Parathyroid adenoma (tissue), 2 donors: ENCODE results near the gene RRP8.

Experiments used
- H2AFZ ChIP-seq: fragments of 300-600 bp; sonication (generic); one replicate; pipeline ENCODE4 v1.7.0; 2017; ENCODE audit warnings: antibody characterized with exemption, mild to moderate bottlenecking
- H3K27ac ChIP-seq: fragments of 300-600 bp; sonication (generic); one replicate; pipeline ENCODE4 v1.7.0; 2017
- H3K27me3 ChIP-seq: fragments of 300-600 bp; sonication (generic); one replicate; pipeline ENCODE4 v1.7.0; 2017; ENCODE audit warnings: low read length; ENCODE audit not compliant: control insufficient read depth, insufficient read depth
- H3K36me3 ChIP-seq: fragments of 300-600 bp; sonication (generic); one replicate; pipeline ENCODE4 v1.7.0; 2017; ENCODE audit warnings: low read length; ENCODE audit not compliant: control insufficient read depth, insufficient read depth
- H3K4me1 ChIP-seq: fragments of 300-600 bp; sonication (generic); one replicate; pipeline ENCODE4 v1.7.0; 2017; ENCODE audit warnings: control low read depth
- H3K4me2 ChIP-seq: fragments of 300-600 bp; sonication (generic); one replicate; pipeline ENCODE4 v1.7.0; 2017; ENCODE audit warnings: low read length
- H3K4me3 ChIP-seq: fragments of 300-600 bp; sonication (generic); one replicate; pipeline ENCODE4 v1.7.0; 2017; ENCODE audit warnings: low read depth, low read length
- H3K79me2 ChIP-seq: fragments of 300-600 bp; sonication (generic); one replicate; pipeline ENCODE4 v1.7.0; 2017; ENCODE audit warnings: control low read depth
- H3K9ac ChIP-seq: fragments of 300-600 bp; sonication (generic); one replicate; pipeline ENCODE4 v1.7.0; 2017; ENCODE audit warnings: mild to moderate bottlenecking
- H3K9me3 ChIP-seq: fragments of 300-600 bp; sonication (generic); one replicate; pipeline ENCODE4 v1.7.0; 2017; ENCODE audit warnings: low read length; ENCODE audit not compliant: control insufficient read depth
- TF ChIP-seq, protein P1 (sequence below): fragments of 300-600 bp; sonication (generic); IDR thresholded peaks from one replicate; pipeline ENCODE4 v1.7.0; 2017; ENCODE audit warnings: antibody characterized with exemption, mild to moderate bottlenecking
- donor health status: primary hyperparathyroidism.

The RRP8 gene

GRCh38 chr11:6615046-6615445 is 11.6 kb upstream of the RRP8 start:
- Histone ChIP-seq H3K9me3 (no peaks in the 10 kb centered on the region), H3K27me3 (no peaks in the 10 kb centered on the region), H2AFZ (no peak overlapping the region), H3K36me3 (no peaks in the 10 kb centered on the region), H3K4me3 (no peak overlapping the region), H3K4me1 (peaks cover 7% of the 10 kb centered on the region), H3K4me2 (no peak overlapping the region), H3K27ac (no peak overlapping the region), H3K79me2 (no peaks in the 10 kb centered on the region), H3K9ac (no peak overlapping the region)
- TF ChIP-seq, protein P1, sequence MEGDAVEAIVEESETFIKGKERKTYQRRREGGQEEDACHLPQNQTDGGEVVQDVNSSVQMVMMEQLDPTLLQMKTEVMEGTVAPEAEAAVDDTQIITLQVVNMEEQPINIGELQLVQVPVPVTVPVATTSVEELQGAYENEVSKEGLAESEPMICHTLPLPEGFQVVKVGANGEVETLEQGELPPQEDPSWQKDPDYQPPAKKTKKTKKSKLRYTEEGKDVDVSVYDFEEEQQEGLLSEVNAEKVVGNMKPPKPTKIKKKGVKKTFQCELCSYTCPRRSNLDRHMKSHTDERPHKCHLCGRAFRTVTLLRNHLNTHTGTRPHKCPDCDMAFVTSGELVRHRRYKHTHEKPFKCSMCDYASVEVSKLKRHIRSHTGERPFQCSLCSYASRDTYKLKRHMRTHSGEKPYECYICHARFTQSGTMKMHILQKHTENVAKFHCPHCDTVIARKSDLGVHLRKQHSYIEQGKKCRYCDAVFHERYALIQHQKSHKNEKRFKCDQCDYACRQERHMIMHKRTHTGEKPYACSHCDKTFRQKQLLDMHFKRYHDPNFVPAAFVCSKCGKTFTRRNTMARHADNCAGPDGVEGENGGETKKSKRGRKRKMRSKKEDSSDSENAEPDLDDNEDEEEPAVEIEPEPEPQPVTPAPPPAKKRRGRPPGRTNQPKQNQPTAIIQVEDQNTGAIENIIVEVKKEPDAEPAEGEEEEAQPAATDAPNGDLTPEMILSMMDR = no peak

GRCh38 chr11:6614446-6614845 is 11.0 kb upstream of the RRP8 start:
- Histone ChIP-seq H3K36me3 (no peaks in the 10 kb centered on the region), H3K27ac (no peak overlapping the region), H3K9me3 (no peaks in the 10 kb centered on the region), H3K4me1 (peaks cover 7% of the 10 kb centered on the region), H2AFZ (no peak overlapping the region), H3K79me2 (no peaks in the 10 kb centered on the region), H3K9ac (no peak overlapping the region), H3K27me3 (no peaks in the 10 kb centered on the region), H3K4me2 (no peak overlapping the region), H3K4me3 (no peak overlapping the region)
- TF ChIP-seq, protein P1 = no peak

DNA sequence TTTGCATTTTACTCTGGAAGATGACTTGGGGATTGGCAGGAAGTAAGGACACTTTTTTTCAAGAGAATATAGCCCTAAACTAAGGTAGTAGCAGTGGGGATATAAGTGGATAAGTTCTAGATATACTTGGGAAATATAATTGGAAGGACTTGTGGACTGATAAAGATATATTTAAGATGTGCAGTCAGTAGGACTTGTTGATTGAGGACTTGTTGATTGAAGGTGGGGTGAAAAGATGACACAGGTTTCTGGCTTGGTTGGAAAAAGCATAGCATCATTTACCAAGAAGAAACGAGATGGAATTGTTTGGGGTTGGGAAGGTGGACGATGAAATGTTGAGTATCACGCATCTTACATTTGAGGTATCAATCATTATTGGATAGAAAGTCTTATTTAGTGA is 10.1 kb upstream of the RRP8 start:
- Histone ChIP-seq H3K9ac (no peak overlapping the region), H3K4me2 (no peak overlapping the region), H3K4me1 (peaks cover 7% of the 10 kb centered on the region)

DNA sequence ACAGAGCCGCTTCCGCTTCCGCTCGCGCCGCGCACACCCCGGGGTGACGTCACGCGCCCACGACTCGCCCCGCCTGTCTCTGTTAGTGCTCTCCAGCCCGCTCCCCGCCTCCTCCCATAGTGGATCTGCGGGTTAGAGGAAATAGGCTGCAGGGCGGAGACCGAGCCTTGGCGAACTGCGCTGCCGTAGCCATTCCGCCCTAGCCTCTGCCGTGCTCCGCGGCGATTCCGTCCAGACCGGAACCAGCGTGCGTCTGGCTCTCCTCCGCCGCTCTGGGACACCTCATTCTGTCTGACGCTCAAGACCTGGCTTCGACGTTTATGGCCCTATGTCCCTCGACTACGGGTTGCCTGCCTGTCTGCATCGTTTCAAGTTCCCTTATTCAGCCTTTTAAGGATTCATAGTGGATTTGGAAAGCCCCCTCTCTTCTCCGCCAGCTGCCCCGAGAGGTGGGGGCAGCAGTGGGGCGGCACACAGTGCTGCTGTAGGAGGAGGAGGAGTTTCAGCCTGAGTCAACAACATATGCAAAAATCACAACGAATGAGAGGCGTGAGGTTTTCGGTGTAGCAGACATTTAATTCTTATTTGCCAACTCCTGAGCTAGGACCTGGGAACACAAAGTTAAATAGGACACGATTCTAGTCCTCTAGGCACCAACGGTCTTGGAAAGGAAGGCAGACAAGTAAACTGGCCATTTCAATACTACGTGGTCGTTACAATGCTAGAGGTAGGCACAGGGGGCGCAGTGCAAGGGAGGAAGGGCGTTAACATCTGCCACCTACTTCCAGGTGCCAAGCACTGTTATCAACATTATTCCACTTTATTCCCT is 9.0 kb upstream of the RRP8 start, which contains the start of gene TAF10:
TAF10 (minus strand) TSS at position 4 of the 829 bp plus-strand sequence. CDS start 27 bp downstream, outside the sequence.
- peaks cover 4% of the 10 kb centered on the region for H3K4me1 ChIP-seq
- H3K27me3 ChIP-seq = no peaks in the 10 kb centered on the region
- H3K36me3 ChIP-seq = no peaks in the 10 kb centered on the region
- H2AFZ ChIP-seq = peak within 1 kb of the TSS; percentile 91
- peak within 1 kb of the TSS; percentile 80 for H3K9ac ChIP-seq
- H3K4me2 ChIP-seq = peak within 1 kb of the TSS; percentile 73
- TF ChIP-seq, protein P1 = peak; percentile 11
- H3K9me3 ChIP-seq = no peaks in the 10 kb centered on the region
- peak within 1 kb of the TSS; percentile 99 for H3K27ac ChIP-seq
- peak within 1 kb of the TSS; percentile 70 for H3K4me3 ChIP-seq
- H3K79me2 ChIP-seq = peaks cover 2% of the 10 kb centered on the region

More for the DNA sequence above, 10.1 kb upstream of the RRP8 start:
- Histone ChIP-seq H2AFZ (no peak overlapping the region), H3K27me3 (no peaks in the 10 kb centered on the region), H3K79me2 (no peaks in the 10 kb centered on the region), H3K4me3 (no peak overlapping the region), H3K36me3 (no peaks in the 10 kb centered on the region), H3K9me3 (no peaks in the 10 kb centered on the region), H3K27ac (no peak overlapping the region)
- TF ChIP-seq, protein P1 = no peak

GRCh38 chr11:6611963-6612212 is 8.5 kb upstream of the RRP8 start:
- no peaks in the 10 kb centered on the region for H3K9me3 ChIP-seq
- H3K79me2 ChIP-seq = peaks cover 2% of the 10 kb centered on the region
- TF ChIP-seq, protein P1 = no peak
- H3K9ac ChIP-seq = no peak overlapping the region
- peak overlapping the region; percentile 56 for H2AFZ ChIP-seq
- H3K36me3 ChIP-seq = no peaks in the 10 kb centered on the region
- peak overlapping the region; percentile 73 for H3K4me2 ChIP-seq
- H3K27me3 ChIP-seq = no peaks in the 10 kb centered on the region
- peaks cover 4% of the 10 kb centered on the region for H3K4me1 ChIP-seq
- H3K27ac ChIP-seq = peak overlapping the region; percentile 99
- H3K4me3 ChIP-seq = peak overlapping the region; percentile 47
